AG10803 (cell line): ENCODE measurements around the gene NTSR1.

Experiments
- DNase-seq: peaks from one replicate; pipeline ENCODE4 v3.0.0; 2010; ENCODE audit warnings: low read depth
- H3K4me3 ChIP-seq: 2 replicates; pipeline ENCODE4 v1.5.1; 2011; ENCODE audit warnings: mild to moderate bottlenecking, low read length, control low read depth
- CTCF ChIP-seq: conservative IDR thresholded peaks from 2 replicates; pipeline ENCODE4 v1.5.1; 2011; ENCODE audit warnings: mild to moderate bottlenecking, low read length, control low read depth, inconsistent platforms

Gene NTSR1

GRCh38 chr20:62795023-62795761, 86.6 kb downstream of the NTSR1 start:
- peak overlapping the region; percentile 69 for H3K4me3 ChIP-seq
- DNase-seq, result peak; percentile 34
- TF ChIP-seq CTCF, result no peak

- no peak for TF ChIP-seq CTCF
- peak overlapping the region; percentile 68 for H3K4me3 ChIP-seq
- DNase-seq, result no peak
Measured at GRCh38 chr20:62796699-62797491, 88.3 kb downstream of the NTSR1 start.

GRCh38 chr20:62797671-62798532, 89.3 kb downstream of the NTSR1 start:
- no peak for TF ChIP-seq CTCF

GRCh38 chr20:62799036-62799435, 90.4 kb downstream of the NTSR1 start:
- no peak for DNase-seq
- no peak overlapping the region for H3K4me3 ChIP-seq
- no peak for TF ChIP-seq CTCF

More at GRCh38 chr20:62797671-62798532, 89.3 kb downstream of the NTSR1 start:
- no peak for DNase-seq
- H3K4me3 ChIP-seq, result peak overlapping the region; percentile 68

- no peak for TF ChIP-seq CTCF
- DNase-seq, result no peak
- no peak overlapping the region for H3K4me3 ChIP-seq
Measured at GRCh38 chr20:62799459-62799858, 90.8 kb downstream of the NTSR1 start.

- TF ChIP-seq CTCF, result no peak
- no peak for DNase-seq
- H3K4me3 ChIP-seq, result no peak overlapping the region
Measured at GRCh38 chr20:62799873-62800272, 91.2 kb downstream of the NTSR1 start.
